Measurements from ENCODE around the gene SEC24C.
"Not testable (repeated sequence)": the region's sequence is repeated elsewhere in the genome, so short reads cannot be mapped to it uniquely, and the experiment has no call there.

The SEC24C gene

DNA sequence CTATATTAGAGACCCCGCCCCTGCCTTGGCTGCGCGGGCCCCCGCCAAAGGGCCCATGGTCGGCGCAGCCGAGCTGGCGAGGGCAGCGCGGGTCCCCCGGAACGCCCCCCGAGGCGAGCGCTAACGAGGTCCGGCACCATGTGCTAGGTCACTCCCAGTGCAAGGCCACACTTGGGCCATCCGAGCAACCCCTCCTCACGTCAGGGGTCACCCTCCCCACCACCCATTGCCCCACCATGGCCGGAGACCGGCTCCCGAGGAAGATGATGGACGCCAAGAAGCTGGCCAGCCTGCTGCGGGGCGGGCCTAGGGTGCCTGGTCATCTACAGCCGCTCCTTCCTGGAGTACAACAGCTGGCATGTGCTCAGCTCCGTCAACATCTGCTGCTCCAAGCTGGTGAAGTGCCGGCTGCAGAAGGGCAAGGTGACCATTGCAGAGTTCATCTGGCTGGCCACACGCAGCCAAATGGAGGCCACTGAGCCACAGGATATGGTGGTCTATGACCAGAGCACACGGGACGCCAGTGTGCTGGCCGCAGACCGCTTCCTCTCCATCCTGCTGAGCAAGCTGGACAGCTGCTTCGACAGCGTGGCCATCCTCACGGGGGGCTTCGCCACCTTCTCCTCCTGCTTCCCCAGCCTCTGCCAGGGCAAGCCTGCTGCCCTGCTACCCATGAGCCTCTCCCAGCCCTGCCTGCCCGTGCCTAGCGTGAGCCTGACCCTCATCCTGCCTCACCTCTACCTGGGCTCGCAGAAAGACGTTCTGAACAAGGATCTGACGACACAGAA is 12.4 kb upstream of the SEC24C start:
- DNase-seq (ENCODE audit: low spot score), result no peak

GRCh38 chr10:73732426-73732825 is 11.7 kb upstream of the SEC24C start:
- DNase-seq (ENCODE audit: low spot score), result no peak

DNA sequence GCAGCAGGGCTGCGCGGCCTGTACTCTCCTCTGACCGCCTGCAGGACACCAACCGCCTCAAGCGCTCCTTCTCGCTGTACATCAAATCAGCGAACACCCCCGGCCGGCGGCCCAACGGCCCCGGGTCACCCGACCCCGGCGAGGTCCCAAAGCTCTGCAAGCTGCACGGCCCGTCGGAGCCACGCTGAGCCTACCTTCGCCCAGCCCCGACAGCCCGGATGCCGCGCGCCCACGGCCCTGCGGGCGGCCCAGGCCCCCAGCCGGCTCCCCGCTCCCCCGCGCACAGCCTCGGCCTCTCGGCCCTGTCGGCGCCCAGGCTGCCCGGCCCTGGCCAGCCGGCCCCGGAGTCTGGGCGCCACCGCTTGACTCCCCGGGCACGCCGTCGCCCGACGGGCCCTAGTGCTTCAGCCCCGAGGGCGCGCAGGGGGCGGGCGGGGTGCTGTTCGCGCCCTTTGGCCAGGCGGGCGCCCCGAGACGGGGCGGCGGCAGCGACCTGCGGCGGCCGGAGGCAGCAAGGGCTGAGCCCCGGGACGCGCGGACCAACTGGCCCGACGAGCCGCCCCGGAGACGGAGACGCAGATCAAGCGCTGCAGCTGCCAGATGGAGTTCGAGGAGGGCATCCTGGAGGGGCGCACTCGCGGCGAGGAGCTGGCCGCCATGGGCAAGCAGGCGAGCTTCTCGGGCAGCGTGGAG is 11.1 kb upstream of the SEC24C start:
- DNase-seq (ENCODE audit: low spot score), result no peak

DNA sequence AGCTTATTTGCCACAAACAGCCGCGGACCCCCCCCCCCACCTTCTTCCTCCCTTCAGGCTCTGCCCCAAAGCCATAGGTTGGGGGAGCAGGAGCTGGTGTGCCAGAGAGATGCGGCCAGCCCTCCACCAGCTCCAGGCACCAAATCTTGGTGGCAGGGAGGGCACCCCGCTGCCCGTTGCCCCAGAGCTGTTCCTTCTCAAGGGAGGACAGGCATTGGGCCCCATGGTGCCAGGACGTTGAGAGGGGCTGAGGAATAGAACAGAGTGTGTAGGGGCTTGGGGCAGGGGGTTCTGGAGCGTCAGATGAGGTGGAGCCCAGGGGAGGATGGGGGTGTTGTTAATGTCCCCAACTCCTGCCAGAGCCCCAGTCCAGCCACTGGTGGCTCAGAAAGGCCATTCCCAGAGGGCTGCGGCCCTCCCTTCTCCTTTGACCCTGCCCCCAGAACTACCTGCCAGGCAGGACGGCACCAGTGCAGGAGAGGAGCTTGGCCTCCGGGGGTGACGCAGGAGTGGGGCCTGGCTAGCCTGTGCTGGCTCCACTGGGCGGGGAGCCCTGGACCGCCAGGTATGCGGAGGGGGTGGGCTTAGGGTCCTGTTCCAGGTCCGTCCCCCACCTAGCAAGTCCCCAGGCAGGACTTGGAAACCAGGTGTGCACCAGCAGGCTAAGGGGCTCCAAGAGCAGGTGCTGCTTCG is 10.0 kb upstream of the SEC24C start:
- no peak for DNase-seq (ENCODE audit: low spot score)

DNA sequence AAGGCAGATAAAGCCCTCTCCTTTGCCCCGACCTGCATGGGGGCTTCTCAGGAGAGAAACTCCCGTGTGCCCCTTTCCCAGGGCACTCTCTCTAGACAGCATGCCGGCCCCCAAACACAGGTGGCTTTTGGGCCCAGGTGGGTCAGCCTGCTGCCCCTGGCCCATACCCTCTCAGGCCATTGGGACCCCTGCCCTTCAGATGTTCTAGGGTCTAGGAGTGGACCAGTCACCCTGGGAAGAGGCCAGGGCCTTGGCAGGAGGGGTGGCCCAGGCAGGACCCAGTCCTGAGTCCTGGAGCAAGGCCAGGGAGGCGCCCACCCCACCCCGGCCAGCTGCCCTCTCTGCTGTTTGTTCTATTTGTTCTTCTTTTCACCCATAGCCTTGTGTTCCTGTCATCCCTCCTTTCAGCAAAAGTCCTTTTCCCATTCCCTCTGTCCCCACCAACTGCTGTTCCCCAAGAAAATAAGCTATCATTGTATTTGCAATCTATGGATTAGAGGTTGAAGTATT is 9.3 kb upstream of the SEC24C start:
- DNase-seq (ENCODE audit: low spot score), result no peak

- not testable (repeated sequence) for DNase-seq (ENCODE audit: low spot score)
Observed at GRCh38 chr10:73740501-73741254, 3.5 kb upstream of the SEC24C start.

GRCh38 chr10:73742454-73742734 is 1.8 kb upstream of the SEC24C start:
- no peak for DNase-seq (ENCODE audit: low spot score)

GRCh38 chr10:73743327-73743904 is 756 bp upstream of the SEC24C start:
- DNase-seq (ENCODE audit: low spot score), result no peak

DNA sequence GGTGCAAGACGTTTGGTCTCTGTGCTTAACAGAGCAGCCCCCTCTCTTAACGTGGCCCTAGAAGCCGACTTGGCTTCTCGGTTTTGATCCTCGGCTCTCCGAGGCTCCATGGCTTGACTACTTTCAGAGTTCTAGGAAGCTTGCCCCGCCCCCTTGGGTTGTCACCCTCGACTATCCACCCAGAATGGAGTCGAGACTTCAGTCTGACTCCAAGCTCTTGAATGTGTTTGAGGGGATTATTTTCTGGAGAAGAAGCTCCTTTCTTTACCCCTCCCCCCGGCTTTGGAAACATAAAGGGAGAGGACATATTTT is 448 bp downstream of the SEC24C start:
- peak; percentile 66 for DNase-seq (ENCODE audit: low spot score)

- DNase-seq (ENCODE audit: low spot score), result no peak
Observed at GRCh38 chr10:73746721-73747120, 2.5 kb downstream of the SEC24C start.

- no peak for DNase-seq (ENCODE audit: low spot score)
Observed at GRCh38 chr10:73750819-73751218, 6.6 kb downstream of the SEC24C start.

- DNase-seq (ENCODE audit: low spot score), result no peak
Observed at GRCh38 chr10:73756183-73756582, 12.0 kb downstream of the SEC24C start.

DNA sequence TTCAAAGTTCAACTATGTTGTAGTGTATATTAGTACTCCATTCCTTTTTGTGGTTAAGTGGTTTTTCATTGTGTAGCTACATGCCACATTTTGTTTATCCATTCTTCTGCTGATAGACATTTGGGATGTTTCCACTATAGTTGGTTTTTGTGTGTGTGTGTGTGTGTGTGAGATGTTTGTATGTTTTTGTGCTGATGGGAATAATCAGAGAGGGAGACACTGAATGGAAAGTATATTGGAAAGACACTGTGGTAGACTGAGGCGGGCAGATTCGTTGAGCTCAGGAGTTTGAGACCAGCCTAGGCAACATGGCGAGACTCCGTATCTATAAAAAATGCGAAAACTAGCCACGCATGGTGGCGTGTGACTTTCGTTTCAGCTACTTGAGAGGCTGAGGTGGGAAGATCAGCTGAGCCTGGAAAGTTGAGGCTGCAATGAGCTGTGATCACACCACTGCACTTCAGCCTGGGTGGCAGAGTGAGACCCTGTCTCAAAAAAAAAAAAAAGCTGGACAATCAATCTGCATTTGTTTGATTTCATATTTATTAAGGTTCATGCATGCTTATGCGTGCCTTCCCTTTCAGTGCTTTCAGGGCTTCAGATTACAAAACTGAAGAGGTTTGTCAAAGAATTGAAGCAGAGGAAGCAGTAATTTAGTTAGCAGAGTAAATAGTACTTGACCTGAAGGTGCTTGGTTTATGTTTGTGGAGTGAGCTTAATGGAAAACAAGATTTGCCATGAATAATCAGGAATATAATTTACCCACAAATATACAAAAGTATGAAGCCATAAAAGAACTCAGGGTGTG is 14.7 kb downstream of the SEC24C start:
- no peak for DNase-seq (ENCODE audit: low spot score)

DNA sequence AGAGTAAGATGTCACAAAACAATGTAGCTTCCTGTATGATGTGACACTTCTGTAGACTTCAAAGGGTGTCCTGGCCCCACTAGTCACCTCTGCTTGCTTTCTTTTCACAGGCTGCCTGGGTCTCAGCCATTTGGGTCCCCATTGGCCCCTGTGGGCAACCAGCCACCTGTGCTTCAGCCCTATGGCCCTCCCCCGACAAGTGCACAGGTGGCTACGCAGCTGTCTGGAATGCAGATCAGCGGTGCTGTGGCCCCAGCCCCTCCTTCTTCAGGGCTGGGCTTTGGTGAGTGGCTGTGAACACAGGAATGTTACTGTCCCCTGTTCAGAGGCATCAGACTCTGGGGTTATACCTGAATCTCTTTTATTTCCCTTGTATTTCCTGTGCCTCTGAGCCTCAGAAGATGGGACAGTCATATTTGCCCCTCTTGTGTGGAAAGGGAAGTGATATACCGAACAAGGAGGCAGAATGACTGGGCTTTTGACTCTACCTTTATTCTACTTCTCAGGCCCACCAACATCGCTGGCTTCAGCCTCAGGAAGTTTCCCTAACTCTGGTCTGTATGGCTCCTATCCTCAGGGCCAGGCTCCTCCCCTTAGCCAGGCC is 15.4 kb downstream of the SEC24C start:
- no peak for DNase-seq (ENCODE audit: low spot score)

- DNase-seq (ENCODE audit: low spot score), result no peak
Observed at GRCh38 chr10:73761781-73762180, 17.6 kb downstream of the SEC24C start.

GRCh38 chr10:73762915-73763314 is 18.7 kb downstream of the SEC24C start:
- DNase-seq (ENCODE audit: low spot score), result no peak

GRCh38 chr10:73763343-73763742 is 19.2 kb downstream of the SEC24C start:
- DNase-seq (ENCODE audit: low spot score), result no peak

GRCh38 chr10:73765066-73765465 is 20.9 kb downstream of the SEC24C start:
- DNase-seq (ENCODE audit: low spot score), result no peak

DNA sequence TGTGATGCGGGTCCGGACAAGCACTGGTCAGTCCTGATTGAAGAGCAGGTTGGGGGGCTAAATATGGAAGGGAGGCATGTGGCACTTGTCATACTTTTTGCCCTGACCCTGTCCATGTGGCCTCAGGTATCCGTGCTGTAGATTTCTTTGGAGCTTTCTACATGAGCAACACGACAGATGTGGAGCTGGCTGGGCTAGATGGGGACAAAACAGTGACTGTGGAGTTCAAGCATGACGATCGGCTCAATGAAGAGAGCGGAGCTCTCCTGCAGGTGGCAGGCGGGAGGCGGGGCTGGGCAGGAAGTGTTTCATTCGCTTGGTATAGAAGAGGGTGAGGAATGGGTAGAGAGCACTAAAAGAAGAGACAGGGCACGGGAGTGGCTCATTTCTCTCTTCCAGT is 24.7 kb downstream of the SEC24C start:
- DNase-seq (ENCODE audit: low spot score), result no peak

GRCh38 chr10:73769396-73769795 is 25.2 kb downstream of the SEC24C start:
- no peak for DNase-seq (ENCODE audit: low spot score)

DNA sequence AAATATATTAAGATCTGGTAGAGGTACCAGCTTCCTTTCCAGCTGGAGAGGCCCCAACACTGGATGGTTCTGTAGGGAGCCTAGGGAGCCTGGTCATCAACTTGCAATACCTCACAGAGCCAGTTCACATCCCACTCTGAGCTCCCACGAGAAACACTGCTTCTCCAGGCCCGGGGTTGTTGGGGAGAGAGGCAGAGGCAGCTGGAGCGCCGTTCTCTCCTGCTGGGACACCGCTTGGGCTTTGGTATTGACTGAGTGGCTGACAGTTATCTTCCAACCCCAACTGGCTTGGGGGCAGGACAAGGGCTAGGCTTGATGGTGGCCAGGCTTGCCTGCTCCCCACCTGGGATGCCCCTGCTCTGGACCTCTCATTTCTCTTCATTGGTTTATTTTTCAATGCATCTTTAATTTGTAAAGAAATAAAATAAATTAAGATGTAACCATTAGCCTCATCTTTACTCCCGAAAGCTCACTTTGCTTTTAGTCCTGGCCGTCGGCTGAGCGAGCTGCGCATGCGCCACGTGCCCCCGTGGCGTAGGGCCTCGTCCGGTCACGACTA is 27.6 kb downstream of the SEC24C start:
- DNase-seq (ENCODE audit: low spot score), result peak; percentile 93
